Measurements from ENCODE around the gene SCLT1. TPM values are rescaled to one million over a fixed set of nuclear protein-coding genes. Genes with fewer than 3 reads are reported as not detected.

The SCLT1 gene
- total RNA-seq, 1 experiment from 2014 or later: 13.7 TPM

DNA sequence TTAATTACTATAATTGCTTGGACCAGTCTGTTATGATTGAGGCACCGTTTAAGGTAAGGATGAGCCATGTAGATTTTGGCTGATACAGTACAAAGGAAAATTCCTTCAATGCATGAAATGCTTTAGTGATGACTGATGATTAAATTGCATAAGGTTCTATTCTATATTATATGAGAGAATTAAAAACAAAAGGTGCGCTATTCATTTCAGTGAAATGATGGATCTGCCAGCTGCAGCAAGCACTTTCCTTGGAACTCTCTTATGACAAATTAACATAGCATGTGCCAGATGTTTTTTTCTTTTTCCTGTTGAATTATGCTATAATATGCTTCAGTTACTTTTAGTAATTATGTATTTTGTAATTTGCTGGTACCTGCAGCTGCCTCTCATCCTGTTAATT, 185.4 kb downstream of the SCLT1 start:
- DNase-seq: no peak
- no peaks in the 10 kb centered on the region for H3K27me3 ChIP-seq (ENCODE audit: control insufficient read depth, insufficient read depth, low read length)
- no peak overlapping the region for H3K4me3 ChIP-seq (ENCODE audit: insufficient read depth, low read depth, low read length)
- no peaks in the 10 kb centered on the region for H3K36me3 ChIP-seq (replicated peaks; ENCODE audit: control insufficient read depth, insufficient read depth, low read length)

DNA sequence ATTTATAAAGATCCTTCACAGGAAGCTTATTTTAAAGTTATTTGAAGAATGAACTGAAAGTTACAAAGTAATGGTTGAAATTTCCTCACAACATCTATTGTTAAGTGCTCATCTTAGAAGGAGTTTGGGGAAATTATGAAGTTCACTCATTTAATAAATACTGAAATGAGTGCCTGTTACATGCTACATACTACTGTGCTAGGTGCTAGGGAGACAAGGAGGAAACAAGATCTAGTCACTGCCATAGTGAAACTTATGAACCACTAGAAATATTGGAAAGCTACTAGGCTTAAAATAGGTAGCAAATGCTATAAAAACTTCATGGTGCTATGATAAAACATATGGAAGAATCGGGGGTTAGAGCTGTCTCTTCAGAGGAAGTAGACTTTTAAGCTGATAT, 186.8 kb downstream of the SCLT1 start:
- Histone ChIP-seq H3K4me3 (ENCODE audit: insufficient read depth, low read depth, low read length) (no peak overlapping the region), H3K27me3 (ENCODE audit: control insufficient read depth, insufficient read depth, low read length) (no peaks in the 10 kb centered on the region), H3K36me3 (replicated peaks; ENCODE audit: control insufficient read depth, insufficient read depth, low read length) (no peaks in the 10 kb centered on the region)
- DNase-seq: no peak

DNA sequence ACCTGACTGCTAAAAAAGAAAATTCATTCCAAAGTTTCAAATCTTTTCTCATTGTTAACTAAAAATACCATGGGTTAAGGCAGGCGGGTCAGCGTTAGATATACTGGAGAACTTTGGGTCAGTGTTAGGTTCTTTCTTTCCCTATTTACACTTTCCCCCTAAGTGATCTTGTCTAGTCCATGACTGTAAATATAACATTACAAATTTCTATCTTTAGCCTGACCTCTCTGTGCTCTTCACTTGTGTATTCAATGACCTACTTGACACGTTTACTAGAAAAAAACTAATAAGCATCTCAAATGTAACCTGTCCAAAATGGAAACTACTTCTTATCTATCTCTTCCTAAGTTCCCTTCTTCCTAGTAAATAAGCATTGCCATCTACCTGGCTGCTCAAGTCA, 188.5 kb downstream of the SCLT1 start:
- no peak for DNase-seq
- no peak overlapping the region for H3K4me3 ChIP-seq (ENCODE audit: insufficient read depth, low read depth, low read length)
- no peaks in the 10 kb centered on the region for H3K36me3 ChIP-seq (replicated peaks; ENCODE audit: control insufficient read depth, insufficient read depth, low read length)
- no peaks in the 10 kb centered on the region for H3K27me3 ChIP-seq (ENCODE audit: control insufficient read depth, insufficient read depth, low read length)

DNA sequence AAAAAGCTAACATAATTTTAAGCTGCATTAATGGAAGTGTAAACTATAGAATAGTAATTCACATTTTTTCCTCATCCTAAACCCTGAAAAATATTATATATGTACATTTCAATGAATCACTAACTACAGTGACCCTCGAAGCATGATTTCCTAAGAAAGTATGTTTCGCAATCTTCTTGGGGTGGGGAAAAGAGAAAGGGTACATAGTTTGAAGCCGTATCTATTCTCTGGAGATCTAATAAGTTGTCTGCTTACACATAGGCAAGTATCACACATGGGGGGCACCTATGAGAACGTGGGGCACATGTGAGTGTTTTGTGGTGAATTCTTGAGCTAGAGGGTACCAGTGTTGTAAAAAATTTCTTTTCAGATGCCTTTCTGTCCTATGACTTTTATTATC, 212.7 kb downstream of the SCLT1 start:
- no peaks in the 10 kb centered on the region for H3K27me3 ChIP-seq (ENCODE audit: control insufficient read depth, insufficient read depth, low read length)
- no peak for DNase-seq
- no peak overlapping the region for H3K4me3 ChIP-seq (ENCODE audit: insufficient read depth, low read depth, low read length)
- H3K36me3 ChIP-seq (replicated peaks; ENCODE audit: control insufficient read depth, insufficient read depth, low read length): no peaks in the 10 kb centered on the region

DNA sequence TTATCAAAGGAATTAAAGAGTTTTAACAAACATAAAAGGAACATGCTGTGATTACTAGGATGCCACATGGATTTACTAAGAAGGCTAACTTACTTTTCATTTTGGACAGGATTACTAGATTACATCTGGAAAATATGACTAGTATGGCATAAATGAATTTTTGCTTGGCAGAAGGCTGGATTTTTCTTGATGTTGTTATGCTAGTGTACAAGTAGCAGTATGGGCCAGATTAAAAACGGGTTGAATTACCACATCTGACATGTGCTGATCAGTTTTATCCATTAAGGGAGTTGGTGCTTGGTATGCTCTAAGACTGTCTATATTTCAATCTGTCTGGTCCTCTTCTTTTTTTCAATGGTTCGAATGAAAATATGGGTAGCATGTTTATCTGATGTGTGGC, 213.4 kb downstream of the SCLT1 start:
- Histone ChIP-seq H3K27me3 (ENCODE audit: control insufficient read depth, insufficient read depth, low read length) (no peaks in the 10 kb centered on the region), H3K36me3 (replicated peaks; ENCODE audit: control insufficient read depth, insufficient read depth, low read length) (no peaks in the 10 kb centered on the region), H3K4me3 (ENCODE audit: insufficient read depth, low read depth, low read length) (no peak overlapping the region)
- DNase-seq: no peak

DNA sequence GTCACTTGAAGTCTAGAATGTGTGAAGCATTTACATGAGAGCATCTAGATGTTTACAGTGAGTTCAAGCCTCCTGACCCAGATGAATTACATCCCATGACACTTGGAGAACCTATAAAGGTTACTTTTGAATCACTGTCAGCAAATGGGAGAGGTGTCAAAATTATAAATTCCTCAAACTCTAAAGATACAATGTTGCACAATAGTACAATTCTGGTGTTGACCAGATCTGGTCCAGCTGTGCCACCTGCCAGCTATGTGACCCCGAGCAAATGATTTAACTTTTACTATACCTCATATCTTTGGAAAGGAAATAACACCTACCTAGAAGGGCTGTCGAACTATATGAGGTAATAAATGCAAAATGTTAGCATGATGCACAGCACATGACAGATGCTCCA, 214.1 kb downstream of the SCLT1 start:
- no peaks in the 10 kb centered on the region for H3K36me3 ChIP-seq (replicated peaks; ENCODE audit: control insufficient read depth, insufficient read depth, low read length)
- no peaks in the 10 kb centered on the region for H3K27me3 ChIP-seq (ENCODE audit: control insufficient read depth, insufficient read depth, low read length)
- DNase-seq: no peak
- H3K4me3 ChIP-seq (ENCODE audit: insufficient read depth, low read depth, low read length): no peak overlapping the region

DNA sequence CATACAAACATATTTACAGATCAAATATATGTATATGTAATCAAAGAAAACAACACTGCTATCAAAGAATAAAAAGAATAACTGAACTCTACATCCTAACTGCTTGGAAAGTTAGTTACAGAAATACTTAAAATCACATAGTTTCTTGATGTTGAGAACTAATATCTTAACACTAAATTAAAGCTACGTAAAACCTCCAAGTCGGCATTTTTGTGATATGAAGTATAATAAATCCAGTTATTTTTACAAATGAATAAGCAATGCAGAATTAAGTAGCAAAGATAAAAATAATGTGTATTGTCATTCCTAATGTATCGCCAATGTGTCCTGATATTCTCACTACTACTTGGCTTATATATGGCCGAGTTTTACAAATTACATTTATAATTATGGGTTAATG, 215.4 kb downstream of the SCLT1 start:
- Histone ChIP-seq H3K27me3 (ENCODE audit: control insufficient read depth, insufficient read depth, low read length) (no peaks in the 10 kb centered on the region), H3K4me3 (ENCODE audit: insufficient read depth, low read depth, low read length) (no peak overlapping the region), H3K36me3 (replicated peaks; ENCODE audit: control insufficient read depth, insufficient read depth, low read length) (peaks cover 2% of the 10 kb centered on the region)
- DNase-seq: no peak

DNA sequence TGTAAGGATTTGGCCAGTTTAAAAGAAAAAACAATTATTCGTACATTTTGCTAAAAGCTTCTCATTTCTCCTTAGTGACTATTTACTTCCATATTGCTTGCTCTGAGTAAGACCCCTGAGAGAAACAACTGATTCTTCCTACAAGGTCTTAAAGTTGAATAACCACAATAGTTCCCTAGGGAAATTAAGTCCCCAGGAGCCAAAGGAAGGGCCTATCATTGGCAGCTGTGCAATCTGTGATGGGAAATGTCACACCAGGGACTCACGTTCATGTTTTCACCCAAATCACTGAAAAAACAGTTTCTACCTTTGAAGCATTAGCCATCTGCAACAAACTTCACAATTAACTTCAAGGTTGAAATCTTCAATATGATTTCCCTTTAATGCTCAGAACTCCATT, 217.1 kb downstream of the SCLT1 start:
- Histone ChIP-seq H3K27me3 (ENCODE audit: control insufficient read depth, insufficient read depth, low read length) (no peaks in the 10 kb centered on the region), H3K4me3 (ENCODE audit: insufficient read depth, low read depth, low read length) (no peak overlapping the region), H3K36me3 (replicated peaks; ENCODE audit: control insufficient read depth, insufficient read depth, low read length) (peaks cover 16% of the 10 kb centered on the region)
- no peak for DNase-seq

DNA sequence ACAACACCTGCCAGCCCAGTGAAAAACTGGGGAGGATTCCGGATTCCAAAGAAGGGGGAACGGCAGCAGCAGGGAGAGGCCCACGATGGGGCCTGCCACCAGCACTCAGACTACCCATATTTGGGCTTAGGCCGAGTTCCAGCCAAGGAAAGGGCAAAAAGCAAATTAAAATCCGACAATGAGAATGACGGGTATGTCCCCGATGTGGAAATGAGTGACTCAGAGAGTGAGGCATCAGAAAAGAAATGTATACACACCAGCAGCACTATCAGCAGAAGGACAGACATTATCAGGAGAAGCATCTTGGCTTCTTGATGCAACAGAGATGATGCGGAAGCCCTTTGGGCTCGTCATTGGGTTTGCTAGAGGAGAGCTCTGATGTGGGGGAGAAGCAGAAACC, 221.4 kb downstream of the SCLT1 start:
- DNase-seq: no peak
- no peaks in the 10 kb centered on the region for H3K27me3 ChIP-seq (ENCODE audit: control insufficient read depth, insufficient read depth, low read length)
- peaks cover 39% of the 10 kb centered on the region for H3K36me3 ChIP-seq (replicated peaks; ENCODE audit: control insufficient read depth, insufficient read depth, low read length)

DNA sequence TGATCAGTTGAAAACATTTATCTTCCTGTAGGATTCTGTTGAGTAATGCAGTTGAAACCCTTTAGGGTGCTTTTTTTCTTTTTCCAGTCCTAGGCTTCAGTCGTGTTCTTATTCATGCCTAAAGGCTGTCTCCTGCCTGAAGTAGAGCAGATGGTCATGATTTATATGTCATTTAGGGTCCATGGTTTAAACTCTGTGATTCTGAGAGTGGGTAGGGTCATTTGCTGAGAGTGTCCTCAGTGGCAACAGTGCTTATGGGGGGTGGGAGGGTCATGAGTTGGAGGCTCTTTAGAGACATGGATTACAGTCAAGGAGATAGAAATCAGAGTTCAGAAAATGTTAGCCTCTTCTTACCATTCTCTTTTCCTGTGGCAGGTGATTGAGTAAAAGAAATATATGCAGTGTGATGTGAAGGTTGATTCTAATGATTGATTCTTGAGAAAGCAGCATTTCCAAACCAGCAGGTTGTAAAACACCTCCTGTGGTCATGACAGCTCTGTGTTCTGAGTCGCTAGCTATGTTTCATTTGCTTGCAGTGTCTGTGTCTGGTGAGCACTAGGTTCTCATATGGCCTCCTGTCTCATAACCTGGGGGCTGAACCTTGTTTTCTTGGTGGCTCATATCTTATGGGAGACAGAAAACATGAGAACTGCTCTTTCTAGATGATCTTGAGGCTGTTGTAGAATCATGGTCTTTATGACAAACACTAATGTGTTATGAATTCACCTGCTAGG, 223.4 kb downstream of the SCLT1 start:
- peaks cover 50% of the 10 kb centered on the region for H3K36me3 ChIP-seq (replicated peaks; ENCODE audit: control insufficient read depth, insufficient read depth, low read length)
- no peak overlapping the region for H3K4me3 ChIP-seq (ENCODE audit: insufficient read depth, low read depth, low read length)
- DNase-seq: no peak
- no peaks in the 10 kb centered on the region for H3K27me3 ChIP-seq (ENCODE audit: control insufficient read depth, insufficient read depth, low read length)

More for the DNA sequence above, 221.4 kb downstream of the SCLT1 start:
- H3K4me3 ChIP-seq (ENCODE audit: insufficient read depth, low read depth, low read length): no peak overlapping the region

DNA sequence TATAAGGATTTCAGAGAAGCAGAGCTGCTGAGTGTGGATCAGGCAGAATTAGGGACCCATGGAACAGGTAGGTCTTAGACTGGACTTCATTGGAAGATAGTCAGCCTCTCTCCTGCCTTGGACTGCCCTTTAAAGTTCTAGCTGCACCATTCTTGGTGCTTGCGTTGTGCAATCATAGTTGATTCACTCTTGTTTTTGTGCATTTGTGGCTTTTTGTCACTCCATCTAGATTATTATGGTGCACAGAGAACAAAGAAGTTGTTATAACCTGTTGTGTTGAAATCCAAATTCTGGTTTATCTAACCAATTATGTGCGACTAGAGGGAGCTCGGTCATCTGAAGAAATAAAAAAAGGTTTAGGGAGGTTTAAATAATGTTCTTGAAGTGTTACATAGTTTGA, 224.6 kb downstream of the SCLT1 start:
- peaks cover 55% of the 10 kb centered on the region for H3K36me3 ChIP-seq (replicated peaks; ENCODE audit: control insufficient read depth, insufficient read depth, low read length)
- no peak for DNase-seq
- no peak overlapping the region for H3K4me3 ChIP-seq (ENCODE audit: insufficient read depth, low read depth, low read length)
- H3K27me3 ChIP-seq (ENCODE audit: control insufficient read depth, insufficient read depth, low read length): no peaks in the 10 kb centered on the region

DNA sequence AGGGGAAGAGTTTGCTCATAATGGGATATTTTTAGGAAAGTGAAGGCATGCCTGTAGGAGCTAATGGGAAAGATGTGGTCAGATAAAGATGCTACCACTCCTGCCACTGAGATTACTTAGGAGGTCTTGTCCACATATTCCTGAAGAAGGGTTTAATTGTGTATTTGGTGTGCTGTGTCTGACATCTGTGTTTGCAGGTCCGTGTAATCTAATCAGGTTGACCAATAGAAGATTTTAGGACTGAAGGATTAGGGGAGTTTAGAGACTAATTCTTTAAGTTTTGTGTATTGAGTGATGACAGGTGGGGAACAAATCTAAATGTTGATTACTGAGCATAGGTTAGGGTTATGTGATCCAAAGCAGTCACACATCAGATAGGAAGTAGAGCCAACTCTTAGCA, 226.6 kb downstream of the SCLT1 start:
- DNase-seq: no peak
- Histone ChIP-seq H3K4me3 (ENCODE audit: insufficient read depth, low read depth, low read length) (no peak overlapping the region), H3K27me3 (ENCODE audit: control insufficient read depth, insufficient read depth, low read length) (no peaks in the 10 kb centered on the region), H3K36me3 (replicated peaks; ENCODE audit: control insufficient read depth, insufficient read depth, low read length) (peaks cover 57% of the 10 kb centered on the region)

DNA sequence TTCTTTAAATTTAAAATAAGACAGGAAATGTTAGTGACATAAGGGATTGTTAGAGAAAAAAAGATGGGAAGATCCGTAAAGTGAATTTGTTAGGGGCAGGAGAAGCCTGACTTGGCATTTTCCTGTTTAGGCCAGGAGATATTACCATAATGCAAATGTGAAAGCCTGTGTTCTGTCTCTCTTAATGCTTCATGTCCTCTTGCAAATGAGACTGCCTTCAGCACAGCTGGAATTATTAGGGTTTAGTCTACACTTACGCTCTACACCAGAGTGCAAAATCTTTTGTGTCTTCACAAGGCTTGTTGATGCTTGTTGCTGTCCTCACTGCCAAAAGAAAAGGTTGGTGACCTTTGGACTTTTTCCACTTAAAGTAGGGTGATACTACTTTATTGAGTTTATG, 227.1 kb downstream of the SCLT1 start:
- no peak for DNase-seq
- H3K27me3 ChIP-seq (ENCODE audit: control insufficient read depth, insufficient read depth, low read length): no peaks in the 10 kb centered on the region
- peaks cover 57% of the 10 kb centered on the region for H3K36me3 ChIP-seq (replicated peaks; ENCODE audit: control insufficient read depth, insufficient read depth, low read length)
- no peak overlapping the region for H3K4me3 ChIP-seq (ENCODE audit: insufficient read depth, low read depth, low read length)

DNA sequence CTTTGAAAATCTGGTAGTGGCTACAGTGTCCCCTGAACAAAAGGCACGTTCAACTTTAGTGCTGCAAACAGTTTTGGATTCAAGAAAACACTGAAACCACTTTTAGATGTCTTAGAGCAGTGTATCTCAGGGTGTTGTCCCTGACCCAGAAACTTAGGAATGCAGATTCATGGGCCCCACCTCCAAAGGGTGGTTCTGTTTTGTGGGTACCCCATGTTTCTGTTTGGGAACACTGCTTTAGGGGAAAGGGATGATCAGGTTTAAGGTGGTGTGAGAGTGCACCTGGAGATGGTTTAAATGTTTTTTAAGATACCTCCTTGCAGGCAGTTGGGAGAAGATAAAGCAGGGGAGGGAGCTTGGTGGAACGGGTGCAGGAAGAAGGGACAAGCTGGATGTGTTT, 228.2 kb downstream of the SCLT1 start:
- Histone ChIP-seq H3K36me3 (replicated peaks; ENCODE audit: control insufficient read depth, insufficient read depth, low read length) (peaks cover 62% of the 10 kb centered on the region), H3K4me3 (ENCODE audit: insufficient read depth, low read depth, low read length) (no peak overlapping the region), H3K27me3 (ENCODE audit: control insufficient read depth, insufficient read depth, low read length) (no peaks in the 10 kb centered on the region)
- DNase-seq: no peak

DNA sequence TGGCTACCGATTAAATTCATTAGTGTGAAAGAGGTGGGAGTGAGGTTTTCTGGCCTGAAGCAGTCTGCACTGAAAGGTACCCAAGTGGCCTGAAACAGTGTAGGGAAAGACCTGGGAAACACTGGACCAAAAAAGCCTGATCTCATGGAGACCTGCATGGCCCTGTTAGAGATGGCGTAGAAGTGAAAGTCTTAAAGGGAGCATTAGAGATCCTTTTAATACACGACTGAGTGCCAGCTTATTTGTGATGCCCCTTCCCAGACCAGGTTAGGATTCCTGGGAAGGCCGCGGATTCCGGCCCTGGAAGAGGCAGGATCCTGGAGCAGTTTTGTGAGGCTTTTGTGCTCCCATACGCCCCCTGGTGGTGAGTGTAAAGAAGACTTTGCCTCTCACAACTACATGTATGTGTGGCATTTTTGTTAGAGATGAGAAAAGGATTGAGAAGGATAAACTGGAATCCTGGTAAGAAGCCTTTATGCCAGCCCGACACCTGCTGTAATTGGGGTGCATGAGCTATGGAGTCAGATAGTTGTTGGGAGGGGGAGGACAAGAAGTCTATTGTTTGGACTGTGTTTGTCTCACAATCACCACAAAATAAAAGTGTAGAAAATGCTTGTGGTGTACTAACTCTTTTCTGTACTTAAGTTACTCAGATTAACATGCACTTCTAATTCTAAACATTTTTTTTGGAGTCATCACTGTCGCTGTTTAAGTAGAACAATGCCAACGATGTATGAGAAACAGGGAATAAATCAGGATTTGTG, 229.8 kb downstream of the SCLT1 start:
- Histone ChIP-seq H3K4me3 (ENCODE audit: insufficient read depth, low read depth, low read length) (no peak overlapping the region), H3K27me3 (ENCODE audit: control insufficient read depth, insufficient read depth, low read length) (no peaks in the 10 kb centered on the region), H3K36me3 (replicated peaks; ENCODE audit: control insufficient read depth, insufficient read depth, low read length) (peaks cover 66% of the 10 kb centered on the region)
- peak; percentile 78 for DNase-seq

Measured in H7 (cell line).